H9 (cell line): ENCODE measurements around the gene PTRH1. TPM values are rescaled to one million over a fixed set of nuclear protein-coding genes. Genes with fewer than 3 reads are reported as not detected.

Experiments
- DNase-seq: peaks from one replicate; pipeline ENCODE4 v3.0.0-alpha.2; 2017
- H2AFZ ChIP-seq: one replicate; pipeline ENCODE4 v1.6.1; 2013; ENCODE audit warnings: mild to moderate bottlenecking, low read length, control low read depth, moderate library complexity
- H2AK5ac ChIP-seq: 2 replicates; pipeline ENCODE4 v1.6.1; 2013; ENCODE audit warnings: low read length, control low read depth, mixed read lengths; ENCODE audit not compliant: insufficient read length
- H2BK120ac ChIP-seq: one replicate; pipeline ENCODE4 v1.6.1; 2013; ENCODE audit warnings: low read depth, mild to moderate bottlenecking, low read length, control low read depth, inconsistent platforms; ENCODE audit not compliant: poor library complexity, severe bottlenecking
- H2BK12ac ChIP-seq: 2 replicates; pipeline ENCODE4 v1.6.1; 2013; ENCODE audit warnings: low read length, control low read depth, mixed read lengths, low read depth; ENCODE audit not compliant: insufficient read length
- H2BK15ac ChIP-seq: 2 replicates; pipeline ENCODE4 v1.6.1; 2013; ENCODE audit warnings: low read depth, low read length, control low read depth
- H2BK20ac ChIP-seq: one replicate; pipeline ENCODE4 v1.6.1; 2013; ENCODE audit warnings: low read depth, mild to moderate bottlenecking, low read length, control low read depth, inconsistent platforms; ENCODE audit not compliant: poor library complexity, severe bottlenecking
- H2BK5ac ChIP-seq: 2 replicates; pipeline ENCODE4 v1.6.1; 2013; ENCODE audit warnings: low read length, control low read depth, mixed read lengths; ENCODE audit not compliant: insufficient read length
- H3K14ac ChIP-seq: 2 replicates; pipeline ENCODE4 v1.6.1; 2013; ENCODE audit warnings: low read length, control low read depth; ENCODE audit not compliant: insufficient read depth
- H3K18ac ChIP-seq: 2 replicates; pipeline ENCODE4 v1.6.1; 2013; ENCODE audit warnings: low read depth, mild to moderate bottlenecking, mixed read lengths, low read length, control low read depth; ENCODE audit not compliant: insufficient read length
- H3K23ac ChIP-seq: 2 replicates; pipeline ENCODE4 v1.6.1; 2013; ENCODE audit warnings: low read length, control low read depth, mixed read lengths, low read depth; ENCODE audit not compliant: insufficient read length
- H3K23me2 ChIP-seq: 2 replicates; pipeline ENCODE4 v1.6.1; 2013; ENCODE audit warnings: low read depth, mild to moderate bottlenecking, mixed read lengths, low read length, control low read depth; ENCODE audit not compliant: insufficient read length, poor library complexity, severe bottlenecking
- H3K27ac ChIP-seq: 2 replicates; pipeline ENCODE4 v1.5.1; 2013; ENCODE audit warnings: low read length, control low read depth, mixed read lengths, low read depth; ENCODE audit not compliant: insufficient read length
- H3K27me3 ChIP-seq: 2 replicates; pipeline ENCODE4 v1.6.1; 2013; ENCODE audit warnings: low read length, control low read depth, inconsistent platforms; ENCODE audit not compliant: insufficient read depth
- H3K4ac ChIP-seq: 2 replicates; pipeline ENCODE4 v1.6.1; 2013; ENCODE audit warnings: low read depth, mild to moderate bottlenecking, control low read depth, inconsistent platforms, low read length, moderate library complexity
- H3K4me1 ChIP-seq: 2 replicates; pipeline ENCODE4 v1.6.1; 2013; ENCODE audit warnings: low read length, control low read depth, inconsistent platforms; ENCODE audit not compliant: insufficient read depth
- H3K4me2 ChIP-seq: 2 replicates; pipeline ENCODE4 v1.6.1; 2013; ENCODE audit warnings: low read length, control low read depth, mixed read lengths; ENCODE audit not compliant: insufficient read length, insufficient read depth
- H3K56ac ChIP-seq: 2 replicates; pipeline ENCODE4 v1.6.1; 2013; ENCODE audit warnings: low read depth, mild to moderate bottlenecking, mixed read lengths, low read length, control low read depth; ENCODE audit not compliant: insufficient read length
- H3K79me1 ChIP-seq: 2 replicates; pipeline ENCODE4 v1.6.1; 2013; ENCODE audit warnings: low read depth, mild to moderate bottlenecking, moderate library complexity, low read length, control low read depth, inconsistent platforms; ENCODE audit not compliant: insufficient read depth, poor library complexity, severe bottlenecking
- H3K79me2 ChIP-seq: 2 replicates; pipeline ENCODE4 v1.6.1; 2013; ENCODE audit warnings: low read length, control low read depth, inconsistent platforms; ENCODE audit not compliant: insufficient read depth
- H3K9ac ChIP-seq: 2 replicates; pipeline ENCODE4 v1.6.1; 2013; ENCODE audit warnings: low read length, control low read depth, mixed read lengths; ENCODE audit not compliant: insufficient read length; ENCODE audit errors: extremely low read depth
- H3K9me3 ChIP-seq: one replicate; pipeline ENCODE4 v1.6.1; 2013; ENCODE audit warnings: low read depth, low read length, inconsistent platforms; ENCODE audit not compliant: control insufficient read depth
- H3T11ph ChIP-seq: one replicate; pipeline ENCODE4 v1.6.1; 2013; ENCODE audit warnings: mild to moderate bottlenecking, low read length, control low read depth, inconsistent platforms
- H4K20me1 ChIP-seq: one replicate; pipeline ENCODE4 v1.6.1; 2013; ENCODE audit not compliant: control insufficient read depth, insufficient read length, insufficient read depth
- H4K5ac ChIP-seq: 2 replicates; pipeline ENCODE4 v1.6.1; 2013; ENCODE audit warnings: low read depth, mild to moderate bottlenecking, mixed read lengths, low read length, control low read depth; ENCODE audit not compliant: insufficient read length
- H4K8ac ChIP-seq: replicated peaks from 2 replicates; pipeline ENCODE4 v1.6.1; 2013; ENCODE audit warnings: low read length, control low read depth, mixed read lengths, low read depth; ENCODE audit not compliant: insufficient read length
- H4K91ac ChIP-seq: 2 replicates; pipeline ENCODE4 v1.6.1; 2013; ENCODE audit warnings: low read depth, mild to moderate bottlenecking, moderate library complexity, mixed read lengths, low read length, control low read depth; ENCODE audit not compliant: insufficient read length
- H3K27ac Mint-ChIP-seq, 3 experiments: 2 replicates in 2 of 3; 3 replicates in 1 of 3; pipeline ENCODE4 v1.8.0; 2020 to 2021; ENCODE audit warnings: mixed read lengths in 3 of 3, mild to moderate bottlenecking in 1 of 3, moderate library complexity in 1 of 3
- H3K27me3 Mint-ChIP-seq: 2 replicates; pipeline ENCODE4 v1.8.0; 2021; ENCODE audit warnings: low read depth, mild to moderate bottlenecking, moderate library complexity, mixed read lengths
- H3K36me3 Mint-ChIP-seq, 3 experiments: 2 replicates in 2 of 3; 3 replicates in 1 of 3; pipeline ENCODE4 v1.8.0; 2020 to 2021; ENCODE audit warnings: low read depth in 3 of 3, mixed read lengths in 3 of 3; ENCODE audit not compliant: insufficient read depth in 1 of 3
- H3K4me1 Mint-ChIP-seq, 2 experiments: 2 replicates each; pipeline ENCODE4 v1.8.0; 2020; ENCODE audit warnings: mixed read lengths in 2 of 2
- H3K4me3 Mint-ChIP-seq, 2 experiments: 2 replicates in 1 of 2; 3 replicates in 1 of 2; pipeline ENCODE4 v1.8.0; 2020 to 2021; ENCODE audit warnings: mild to moderate bottlenecking in 2 of 2, mixed read lengths in 2 of 2, moderate library complexity in 1 of 2
- H3K9me3 Mint-ChIP-seq, 2 experiments: 2 replicates in 1 of 2; 3 replicates in 1 of 2; pipeline ENCODE4 v1.8.0; 2020; ENCODE audit warnings: mild to moderate bottlenecking in 2 of 2, mixed read lengths in 2 of 2, moderate library complexity in 1 of 2
- CTCF ChIP-seq: fragments of 200-600 bp; sonication (generic); conservative IDR thresholded peaks from 3 replicates; pipeline ENCODE4 v1.8.0; 2021; ENCODE audit warnings: antibody characterized with exemption, mild to moderate bottlenecking
- WGBS: extraction: QIAGEN DNeasy Blood & Tissue Kit; methylation state at CpG from one replicate; pipeline ENCODE4 v1.1.7; 2013; ENCODE audit warnings: missing lambda C conversion rate, low lambda C conversion rate, mixed read lengths; ENCODE audit not compliant: insufficient read length; ENCODE audit errors: extremely low coverage; 5-methylcytosine and 5-hydroxymethylcytosine counted together
- total RNA-seq: library from RNA; stranded (reverse); gene quantifications from 2 replicates; pipeline ENCODE4 v1.2.1, GENCODE V29; 2021

PTRH1 gene
- total RNA-seq, 1 experiment from 2014 or later = 10.9 TPM

DNA sequence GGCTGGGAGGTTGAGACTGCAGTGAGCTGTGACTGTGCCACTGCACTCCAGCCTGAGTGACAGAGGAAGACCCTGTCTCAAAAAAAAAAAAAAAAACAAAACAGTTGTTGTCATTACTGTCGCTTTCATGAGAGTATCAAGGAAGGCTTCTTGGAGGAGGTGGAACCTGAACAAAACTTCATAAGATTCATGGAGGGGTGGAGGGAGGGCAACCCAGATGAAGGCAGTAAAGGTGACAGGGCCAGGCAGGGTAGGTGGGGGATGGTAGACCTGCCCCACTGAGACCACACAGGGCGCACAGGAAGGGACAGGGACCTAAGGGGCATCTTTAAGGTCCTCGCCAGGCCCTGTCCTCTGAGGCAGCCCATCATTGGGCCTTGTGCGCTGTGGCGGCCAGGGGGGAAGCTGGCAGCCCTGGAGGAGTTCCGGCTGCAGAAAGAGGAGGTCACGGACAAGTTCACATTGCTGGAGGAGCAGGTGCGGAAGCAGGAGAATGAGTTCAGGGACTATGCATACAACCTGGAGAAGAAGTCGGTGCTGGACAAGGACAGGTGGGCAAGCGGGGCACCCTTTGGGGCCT is 5.2 kb downstream of the PTRH1 start:
- Histone ChIP-seq H3K27me3 (no peaks in the 10 kb centered on the region), H3K4me2 (no peak overlapping the region), H2BK5ac (no peak overlapping the region), H3K23me2 (peaks cover 5% of the 10 kb centered on the region), H2BK20ac (no peak overlapping the region), H3K18ac (no peak overlapping the region), H3K79me1 (no peaks in the 10 kb centered on the region), H2BK120ac (no peak overlapping the region), H3K27ac (no peak overlapping the region), H3K56ac (no peak overlapping the region), H3T11ph (no peak overlapping the region), H3K23ac (no peak overlapping the region), H2AFZ (no peak overlapping the region), H4K20me1 (no peaks in the 10 kb centered on the region), H4K8ac (no peak overlapping the region), H3K14ac (no peak overlapping the region), H3K4me1 (no peaks in the 10 kb centered on the region; the same call in 1 of the 2 replicates), H3K79me2 (no peaks in the 10 kb centered on the region), H2AK5ac (no peak overlapping the region), H3K4ac (no peak overlapping the region), H3K9me3 (no peaks in the 10 kb centered on the region), H2BK12ac (no peak overlapping the region), H2BK15ac (no peak overlapping the region), H3K9ac (no peak overlapping the region), H4K91ac (no peak overlapping the region), H4K5ac (no peak overlapping the region)
- no peak for TF ChIP-seq CTCF
- Mint-ChIP-seq H3K27me3 (peaks cover 8% of the 10 kb centered on the region), H3K4me3 (peak overlapping the region in 1 of 2 experiments; percentile 13; a peak in 1 of 5 replicates), H3K4me1 (peaks cover 21 to 44% of the 10 kb centered on the region in 2 experiments), H3K27ac (peak overlapping the region in 2 of 3 experiments; percentile 8 to 86; a peak in 2 of 7 replicates), H3K9me3 (peaks cover 0 to 2% of the 10 kb centered on the region in 2 experiments; a peak in 1 of 5 replicates), H3K36me3 (no peaks in the 10 kb centered on the region; a peak in 1 of 7 replicates)
- no peak for DNase-seq
- no CpG with 5 or more reads among the region's 10 CpGs for WGBS
